Lower leg skin (tissue), 3 donors: ENCODE measurements around the gene LRRC72.

Experiments
- POLR2A ChIP-seq, 2 donors: fragments of 450-650 bp; IDR thresholded peaks; one replicate each; pipeline ENCODE4 v1.6.1; 2016 to 2017; ENCODE audit warnings: antibody characterized with exemption in 2 of 2, mild to moderate bottlenecking in 1 of 2, moderate library complexity in 1 of 2
- TF ChIP-seq, protein P1 (sequence below), 3 donors: fragments of 450-650 bp; IDR thresholded peaks; one replicate each; pipeline ENCODE4 v1.5.1; 2016; ENCODE audit warnings: antibody characterized with exemption in 3 of 3, mild to moderate bottlenecking in 3 of 3, moderate library complexity in 2 of 3

DNA sequence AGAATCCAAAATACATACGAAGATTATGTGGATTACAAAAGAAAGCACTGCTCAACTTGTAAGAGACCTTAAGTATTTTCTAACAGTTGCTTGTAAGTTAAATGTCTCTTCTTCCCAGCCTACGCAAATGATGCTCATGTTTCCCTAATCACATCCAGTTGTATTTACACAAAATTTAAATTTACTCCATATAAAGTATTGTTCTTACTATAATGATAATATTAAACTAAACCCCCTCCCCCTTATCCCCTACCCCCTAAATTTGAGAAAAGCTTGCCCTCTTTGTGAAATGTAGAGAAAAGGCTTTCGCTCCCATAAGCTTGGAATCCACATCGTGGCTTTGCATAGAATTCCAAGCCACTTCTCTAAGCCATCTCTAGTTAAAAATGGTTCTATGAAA is 89.5 kb downstream of the LRRC72 start:
- TF ChIP-seq, protein P1, sequence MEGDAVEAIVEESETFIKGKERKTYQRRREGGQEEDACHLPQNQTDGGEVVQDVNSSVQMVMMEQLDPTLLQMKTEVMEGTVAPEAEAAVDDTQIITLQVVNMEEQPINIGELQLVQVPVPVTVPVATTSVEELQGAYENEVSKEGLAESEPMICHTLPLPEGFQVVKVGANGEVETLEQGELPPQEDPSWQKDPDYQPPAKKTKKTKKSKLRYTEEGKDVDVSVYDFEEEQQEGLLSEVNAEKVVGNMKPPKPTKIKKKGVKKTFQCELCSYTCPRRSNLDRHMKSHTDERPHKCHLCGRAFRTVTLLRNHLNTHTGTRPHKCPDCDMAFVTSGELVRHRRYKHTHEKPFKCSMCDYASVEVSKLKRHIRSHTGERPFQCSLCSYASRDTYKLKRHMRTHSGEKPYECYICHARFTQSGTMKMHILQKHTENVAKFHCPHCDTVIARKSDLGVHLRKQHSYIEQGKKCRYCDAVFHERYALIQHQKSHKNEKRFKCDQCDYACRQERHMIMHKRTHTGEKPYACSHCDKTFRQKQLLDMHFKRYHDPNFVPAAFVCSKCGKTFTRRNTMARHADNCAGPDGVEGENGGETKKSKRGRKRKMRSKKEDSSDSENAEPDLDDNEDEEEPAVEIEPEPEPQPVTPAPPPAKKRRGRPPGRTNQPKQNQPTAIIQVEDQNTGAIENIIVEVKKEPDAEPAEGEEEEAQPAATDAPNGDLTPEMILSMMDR (IDR thresholded peaks at IDR 0.05) = no peak
- TF ChIP-seq POLR2A (IDR thresholded peaks at IDR 0.05) = no peak
